DOHH2 (cell line): Measurements from ENCODE around the gene PTPN2.

Experiments
- CTCF ChIP-seq: fragments of 200-600 bp; sonication (generic); IDR thresholded peaks from one replicate; pipeline ENCODE4 v1.5.1; 2014; ENCODE audit warnings: antibody characterized with exemption, mild to moderate bottlenecking, low read depth, low read length; ENCODE audit not compliant: poor library complexity, severe bottlenecking
- EZH2phosphoT487 ChIP-seq: fragments of 200-600 bp; sonication (generic); IDR thresholded peaks from 2 replicates; pipeline ENCODE4 v1.6.1; 2017; ENCODE audit warnings: borderline replicate concordance, mild to moderate bottlenecking, antibody characterized with exemption, low read length, moderate library complexity, mixed read lengths

DNA sequence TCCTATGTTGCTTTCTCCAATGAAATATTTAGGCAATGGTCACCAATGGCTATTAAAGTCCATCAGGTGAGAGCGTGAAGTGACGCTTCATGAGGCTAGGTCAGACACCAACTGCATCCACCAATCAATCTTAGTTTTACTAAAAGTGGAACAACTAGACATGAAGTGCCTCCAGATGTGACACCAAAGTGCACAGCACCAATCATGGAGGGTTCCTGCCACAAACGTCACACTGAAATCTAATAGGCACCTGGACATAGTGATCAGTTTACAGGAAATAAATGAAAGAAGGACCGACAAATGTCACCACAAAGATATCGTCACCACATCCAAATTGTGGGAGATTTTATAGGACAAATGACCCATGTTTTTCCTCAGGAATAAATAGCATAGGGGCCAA, 110.7 kb downstream of the PTPN2 start:
- TF ChIP-seq CTCF, result no peak
- TF ChIP-seq EZH2phosphoT487, result no peak
